ENCODE measurements around the gene CFAP99.
A peak's percentile ranks its signal among the peaks of the same experiment; 100 is the strongest.
"Not testable (repeated sequence)": the region's sequence is repeated elsewhere in the genome, so short reads cannot be mapped to it uniquely, and the experiment has no call there.

CFAP99 gene

DNA sequence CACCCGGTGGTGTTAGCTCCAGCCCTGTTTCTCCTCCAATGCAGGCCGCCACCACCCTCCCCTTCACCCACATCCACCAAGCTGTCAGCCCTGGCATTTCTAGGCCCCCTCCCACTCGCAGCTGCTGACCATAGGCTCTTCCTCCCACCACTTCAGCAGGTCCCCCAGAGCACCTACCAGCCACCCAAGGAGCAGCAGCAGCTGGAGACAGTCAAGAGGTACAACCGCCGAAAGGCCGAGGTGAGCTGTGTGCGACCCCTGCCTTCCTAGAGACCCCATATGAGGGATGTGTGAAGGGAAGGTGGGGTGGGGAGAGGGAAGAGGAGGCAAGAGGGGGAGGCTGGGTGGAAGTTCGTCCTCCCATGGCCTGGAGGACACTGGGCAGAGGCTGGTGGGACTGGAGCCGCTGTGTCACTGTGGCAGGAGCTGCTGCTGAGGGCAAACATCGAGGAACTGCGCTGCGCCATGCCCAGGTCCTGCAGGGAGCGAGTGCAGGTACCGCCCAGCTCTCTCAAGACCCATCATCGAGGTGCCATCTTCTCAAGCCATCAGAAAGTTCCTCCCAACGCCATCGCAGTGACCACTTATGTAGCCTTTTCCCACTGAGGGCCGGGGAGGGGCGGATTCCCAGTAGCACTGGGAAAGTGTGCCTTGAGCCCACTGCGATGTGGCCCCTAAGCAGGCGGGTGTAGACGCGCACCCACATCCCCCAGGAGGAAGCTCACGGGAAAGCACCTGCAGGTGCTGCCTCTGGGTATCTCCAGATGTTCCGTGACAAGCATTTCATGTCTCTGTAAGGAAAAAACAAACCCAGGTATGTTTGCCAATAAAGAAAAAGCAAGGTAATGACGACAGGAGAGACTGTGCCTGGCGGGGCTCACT is 31.0 kb downstream of the CFAP99 start:
- DNase-seq = no peak

DNA sequence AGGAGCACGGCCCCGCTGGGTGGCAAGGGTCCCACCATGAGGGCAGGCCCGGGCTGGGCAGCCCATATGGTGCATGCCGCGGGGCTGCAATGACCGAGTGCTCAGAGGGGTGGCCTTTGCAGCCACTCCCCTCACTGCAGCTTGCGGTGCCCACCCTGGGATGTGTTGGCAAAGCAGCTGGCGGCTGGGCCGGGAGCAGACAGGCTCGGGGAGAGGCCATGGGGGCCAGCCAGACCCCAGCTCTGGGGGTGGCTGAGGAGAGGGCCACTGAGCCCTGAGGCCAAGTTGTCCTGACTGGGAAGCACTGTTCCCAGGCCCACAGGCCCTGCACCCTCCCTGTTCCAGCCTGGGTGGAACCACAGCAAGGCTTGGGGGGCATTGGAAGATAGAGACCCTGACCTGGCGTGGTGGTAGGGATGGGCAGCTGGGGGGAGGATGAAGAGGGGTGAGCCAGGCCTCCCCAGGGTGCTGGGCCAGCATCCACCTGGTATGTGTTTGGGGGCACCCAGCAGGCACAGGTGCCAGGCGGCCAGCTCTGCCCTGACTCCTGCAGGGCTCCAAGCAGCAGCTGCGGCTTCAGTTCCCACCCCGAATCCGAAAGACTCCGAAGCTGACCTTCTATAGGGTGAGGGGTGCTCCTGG is 31.8 kb downstream of the CFAP99 start:
- no peak for DNase-seq

DNA sequence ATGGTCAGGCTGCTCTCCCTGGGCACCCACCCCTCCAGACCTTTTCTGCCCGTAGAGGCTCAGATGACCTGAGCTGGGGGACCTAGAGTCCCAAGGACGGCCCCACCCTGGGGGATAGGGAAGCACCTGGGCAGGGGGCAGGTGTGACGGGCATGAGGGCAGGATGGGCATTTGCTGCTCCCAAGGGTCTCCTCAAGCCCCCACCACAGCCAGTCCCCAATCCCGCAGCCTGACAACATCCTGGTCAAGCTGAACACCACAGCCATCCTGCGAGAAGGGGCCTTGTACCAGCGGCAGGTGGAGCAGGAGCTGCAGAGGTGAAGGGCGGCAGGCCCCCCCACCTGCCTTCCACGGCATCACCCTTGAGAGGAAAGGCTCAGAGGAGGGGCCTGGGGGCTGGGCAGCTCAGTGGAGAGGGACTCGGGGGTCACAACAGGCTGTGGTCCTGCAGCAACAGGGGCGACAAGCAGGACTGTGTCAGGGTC is 32.3 kb downstream of the CFAP99 start:
- DNase-seq = no peak

DNA sequence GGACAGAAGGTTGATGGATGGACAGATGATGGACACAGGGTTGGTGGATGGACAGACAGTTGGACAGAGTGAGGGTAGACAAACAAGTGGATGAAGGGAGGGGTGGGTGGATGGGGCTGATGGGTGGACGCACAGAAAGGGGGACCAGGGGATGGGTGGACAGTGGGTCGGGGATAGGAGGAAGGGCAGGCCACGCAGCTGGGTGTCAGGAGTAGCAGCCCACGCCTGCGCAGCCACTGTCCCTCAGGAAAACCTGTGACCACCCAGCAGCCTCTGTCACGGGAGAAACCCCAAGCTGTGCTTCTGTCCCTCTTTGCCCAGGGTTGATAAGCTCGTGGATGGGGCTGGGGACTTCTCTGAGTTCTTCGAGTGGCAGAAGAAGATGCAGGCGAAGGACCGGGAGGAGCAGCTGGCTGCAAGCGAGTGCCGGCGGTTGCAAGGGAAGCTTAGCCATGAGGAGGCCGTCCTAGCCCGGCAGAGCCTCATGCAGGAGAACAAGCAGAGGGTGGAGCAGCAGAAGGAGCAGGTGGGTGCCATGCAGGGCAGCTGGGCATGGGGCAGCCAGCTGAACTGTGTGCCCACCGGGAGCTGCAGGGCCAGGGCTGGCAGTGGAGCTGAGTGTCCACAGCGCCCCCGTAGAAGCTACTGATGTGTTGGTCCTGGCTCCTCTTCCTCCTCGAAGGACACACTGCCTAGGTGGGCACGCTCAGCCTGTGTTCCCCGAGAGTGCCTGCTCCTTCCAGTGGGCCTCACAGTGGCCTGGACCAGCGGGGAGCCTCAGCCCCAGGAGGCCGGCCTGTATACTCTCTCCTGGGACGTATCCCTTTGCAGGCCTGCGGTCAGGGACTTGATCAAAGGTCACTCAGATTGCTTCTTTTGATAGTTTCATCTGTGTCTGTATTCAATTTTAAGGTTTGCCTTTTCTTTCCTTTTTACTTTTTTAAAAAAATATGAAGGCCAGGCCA is 33.3 kb downstream of the CFAP99 start:
- DNase-seq = no peak

DNA sequence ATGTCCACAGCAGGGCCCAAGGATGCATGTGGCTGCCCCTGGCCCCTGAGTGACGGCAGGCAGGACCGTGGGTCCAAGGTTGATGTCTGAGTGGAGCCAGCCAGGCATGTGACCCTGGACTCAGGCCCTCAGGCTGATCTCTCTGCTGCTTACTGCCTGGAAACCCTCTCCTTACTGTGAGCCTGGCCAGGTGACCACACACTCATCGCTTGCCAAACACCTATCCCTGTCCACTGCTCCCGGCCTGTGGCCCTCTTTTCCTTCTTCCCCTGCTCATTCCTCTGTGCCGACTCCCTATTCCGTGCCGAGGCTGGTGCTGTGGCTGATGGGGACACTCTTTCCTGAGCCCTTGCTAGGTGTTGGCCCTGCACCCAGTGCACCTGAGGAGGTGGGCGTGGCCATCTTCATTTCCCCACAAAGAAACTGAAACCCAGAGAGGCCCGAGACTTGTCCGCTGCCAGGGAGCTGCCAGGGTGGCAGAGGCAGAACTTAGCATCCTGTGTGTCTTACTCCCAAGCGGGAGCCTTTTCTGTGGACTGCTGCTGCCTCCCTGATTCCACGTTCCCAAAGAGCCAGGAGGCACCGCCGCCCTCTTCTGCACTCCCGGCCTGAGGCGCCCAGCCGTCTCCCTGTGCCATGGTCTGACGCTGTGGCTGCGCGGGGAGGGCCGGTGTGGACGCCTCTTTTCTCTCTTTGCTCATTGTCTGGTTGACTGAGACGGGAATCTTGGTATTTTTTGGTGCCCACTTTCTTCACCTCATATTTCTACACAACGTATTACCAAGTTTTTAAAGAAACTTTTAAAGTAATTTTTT is 38.9 kb downstream of the CFAP99 start:
- no peak for DNase-seq

DNA sequence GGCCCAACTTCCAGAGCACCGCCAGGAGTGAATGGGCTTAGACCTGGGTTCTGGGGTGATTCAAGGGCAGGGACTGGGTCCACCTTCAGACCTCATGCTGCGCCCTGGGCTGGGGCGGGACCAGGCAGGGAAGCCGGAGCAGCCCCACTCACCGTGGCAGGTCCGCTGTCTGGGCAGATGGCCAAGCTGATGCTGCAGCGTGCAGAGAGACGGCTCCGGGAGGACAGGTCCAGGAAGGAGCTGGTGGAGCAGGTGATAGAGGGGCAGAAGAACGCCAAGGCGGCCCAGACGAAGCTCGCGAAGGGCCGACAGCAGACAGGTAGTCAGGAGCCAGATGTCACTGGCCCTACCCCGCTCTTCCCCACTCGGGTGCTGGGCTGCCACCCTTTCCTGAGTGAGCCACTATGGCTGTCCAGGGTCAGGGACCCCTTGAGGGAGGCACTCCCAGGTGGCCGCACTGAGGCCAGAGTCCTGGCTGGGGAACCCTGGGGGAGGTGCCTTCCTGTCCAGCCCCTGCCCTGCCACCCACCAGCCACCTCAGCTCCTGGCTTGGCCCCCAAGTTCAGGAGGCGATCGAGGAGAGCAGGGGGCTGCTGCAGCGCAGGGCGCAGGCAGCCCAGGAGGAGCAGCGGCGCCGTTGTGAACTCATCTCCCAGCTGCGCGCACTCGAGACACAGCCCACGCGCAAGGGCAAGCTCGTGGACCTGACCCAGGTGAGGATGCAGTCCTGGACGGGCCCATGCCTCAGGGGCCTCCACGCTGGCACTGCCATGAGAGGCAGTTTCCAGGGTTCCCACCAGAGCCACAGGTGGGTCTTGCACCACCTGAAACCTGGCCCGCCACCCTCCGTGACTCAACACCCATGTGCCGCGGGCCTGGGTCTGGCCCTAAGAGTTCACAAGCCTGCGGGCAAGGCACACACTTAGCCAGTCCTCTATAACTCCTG is 40.1 kb downstream of the CFAP99 start:
- no peak for DNase-seq

DNA sequence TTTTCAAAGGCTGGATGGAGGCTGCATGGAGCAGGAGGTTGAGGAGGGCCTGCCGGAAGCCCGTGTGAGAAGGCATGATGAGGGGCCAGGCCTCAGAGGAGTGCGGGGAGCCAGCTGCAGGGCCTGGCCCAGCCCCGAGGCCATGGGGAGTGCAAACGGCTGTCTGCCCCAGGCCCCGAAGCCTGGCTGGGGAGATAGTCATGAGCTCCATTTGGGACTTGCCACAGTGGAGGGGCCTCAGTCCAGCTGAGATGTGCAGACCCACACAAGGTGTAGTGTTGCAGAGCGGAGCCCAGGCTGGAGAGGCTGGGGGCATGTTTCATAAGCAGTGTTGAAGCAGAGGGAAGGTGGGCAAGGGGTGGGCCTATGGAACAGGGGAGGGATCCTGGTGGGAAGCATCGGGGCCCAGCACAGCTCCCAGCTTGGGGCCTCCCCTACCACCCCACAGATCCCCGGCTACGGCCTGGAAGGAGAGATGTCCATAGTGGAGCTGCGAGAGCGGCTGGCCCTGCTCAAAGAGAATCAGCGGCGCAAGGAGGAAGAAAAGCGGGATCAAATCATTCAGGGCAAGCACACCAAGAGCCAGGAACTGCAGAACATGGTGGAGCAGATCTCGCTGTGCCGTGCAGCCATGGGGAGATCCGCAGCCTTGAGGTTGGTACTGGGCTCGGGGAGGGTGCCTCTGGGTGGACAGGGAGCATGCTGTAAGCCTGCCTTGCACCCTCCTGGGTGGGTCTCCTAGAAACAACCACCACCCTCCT is 41.0 kb downstream of the CFAP99 start:
- no peak for DNase-seq

DNA sequence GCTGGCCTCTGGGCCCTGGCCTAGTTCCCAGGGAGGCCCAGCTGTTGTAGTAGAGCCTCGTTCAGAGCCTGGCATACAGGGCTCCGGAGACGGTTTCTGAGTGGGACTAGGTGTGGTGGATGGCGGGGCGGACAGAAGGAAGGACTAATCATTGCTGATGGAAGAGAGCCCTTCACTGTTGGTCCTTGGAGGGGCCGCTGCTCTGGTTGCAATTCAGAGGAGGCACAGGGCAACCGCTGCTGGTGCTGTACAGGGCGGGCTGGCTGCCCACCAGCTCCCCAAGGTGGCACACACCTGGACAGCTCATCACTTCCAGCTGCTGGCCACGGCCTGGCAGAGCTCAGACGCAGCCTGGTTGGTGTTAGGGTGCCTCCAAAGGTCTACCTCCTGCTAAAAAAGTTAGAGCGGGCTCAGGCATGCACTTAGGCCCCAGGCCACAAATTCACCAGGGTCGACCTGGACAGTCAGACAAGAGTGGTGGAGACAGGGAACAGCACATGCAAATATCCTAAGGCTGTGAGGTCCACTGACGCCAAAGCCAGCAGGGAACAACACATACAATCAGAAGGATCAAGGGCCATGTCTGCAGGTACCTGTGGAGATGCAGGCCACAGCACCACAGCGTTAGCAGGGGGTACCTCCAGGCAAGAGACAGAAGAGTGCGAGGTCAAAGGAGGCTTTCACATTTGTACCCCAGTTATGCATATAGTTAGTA is 42.6 kb downstream of the CFAP99 start:
- no peak for DNase-seq

DNA sequence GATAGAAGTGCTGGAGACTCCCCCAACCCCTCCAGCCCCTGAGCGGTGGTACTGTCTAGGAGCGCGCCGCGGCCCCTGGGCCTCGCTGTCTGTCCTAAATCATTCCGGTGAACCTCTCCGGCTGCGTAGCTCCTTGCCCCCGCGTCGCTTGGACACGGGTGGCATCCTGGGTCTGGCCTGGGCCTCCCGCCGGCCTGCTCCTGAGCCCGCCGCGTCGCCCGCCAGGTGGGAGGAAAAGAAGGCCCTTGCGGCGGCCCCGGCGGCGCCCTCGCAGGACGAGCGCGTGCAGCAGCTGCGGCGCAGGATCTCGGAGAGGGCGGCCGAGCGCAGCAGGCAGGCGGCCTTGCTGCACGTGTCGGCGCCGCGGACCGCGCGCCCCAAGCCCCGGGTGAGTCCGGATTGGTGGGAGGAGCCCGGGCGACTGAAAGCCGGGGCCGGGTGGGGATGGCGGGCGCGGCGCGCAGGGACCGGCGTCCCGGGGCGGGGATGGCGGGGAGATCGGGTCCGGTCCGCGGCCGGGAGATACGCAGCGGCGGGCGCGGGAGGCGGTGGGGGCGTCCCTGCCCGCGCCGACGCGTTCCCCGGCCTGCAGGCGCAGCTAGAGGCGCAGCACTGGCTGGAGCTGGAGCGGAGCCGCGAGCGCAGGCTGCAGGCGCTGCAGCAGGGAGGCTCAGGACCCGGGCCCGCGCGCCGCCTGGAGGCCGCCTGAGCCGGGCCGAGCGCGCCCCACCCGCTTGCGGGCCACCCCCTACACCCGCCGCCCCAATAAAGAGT is 43.6 kb downstream of the CFAP99 start:
- peak; percentile 67 to 69 for DNase-seq

DNA sequence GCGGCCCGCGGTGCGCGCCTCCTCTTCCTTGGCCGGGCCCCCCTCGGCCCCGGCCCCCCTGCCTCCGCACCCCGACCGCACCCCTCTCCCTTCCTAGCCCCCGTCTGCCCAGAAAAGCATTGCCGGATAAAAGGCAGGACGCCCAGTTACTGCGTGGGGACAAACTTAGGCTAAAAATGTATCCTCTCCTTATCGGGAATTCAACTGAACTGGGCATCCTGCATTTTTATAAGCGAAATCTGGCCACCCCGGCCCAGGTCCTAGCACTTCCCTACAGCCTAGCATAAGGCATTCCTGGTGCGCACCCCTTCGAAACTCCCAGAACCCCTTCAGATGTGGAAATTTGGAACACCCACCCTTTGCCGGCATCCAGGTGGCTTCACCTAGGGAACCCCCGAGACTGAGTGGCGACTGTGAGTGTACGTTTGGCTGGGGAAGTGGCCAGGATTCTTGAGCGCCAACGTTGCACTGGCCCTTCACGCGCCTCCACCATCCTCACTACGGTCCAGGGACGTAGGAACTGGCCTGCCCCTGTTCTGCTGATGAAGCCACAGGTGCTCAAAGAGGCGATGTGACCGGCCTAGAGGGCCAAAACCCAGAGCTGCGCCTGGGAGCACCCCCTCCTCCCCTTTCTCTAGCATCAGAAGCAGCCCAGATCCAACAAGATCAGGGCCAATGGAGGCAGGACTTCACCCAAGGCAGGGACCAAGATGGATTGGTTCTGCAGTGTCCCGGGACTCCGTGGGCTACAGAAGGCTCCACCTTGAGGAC is 44.4 kb downstream of the CFAP99 start:
- no peak for DNase-seq

DNA sequence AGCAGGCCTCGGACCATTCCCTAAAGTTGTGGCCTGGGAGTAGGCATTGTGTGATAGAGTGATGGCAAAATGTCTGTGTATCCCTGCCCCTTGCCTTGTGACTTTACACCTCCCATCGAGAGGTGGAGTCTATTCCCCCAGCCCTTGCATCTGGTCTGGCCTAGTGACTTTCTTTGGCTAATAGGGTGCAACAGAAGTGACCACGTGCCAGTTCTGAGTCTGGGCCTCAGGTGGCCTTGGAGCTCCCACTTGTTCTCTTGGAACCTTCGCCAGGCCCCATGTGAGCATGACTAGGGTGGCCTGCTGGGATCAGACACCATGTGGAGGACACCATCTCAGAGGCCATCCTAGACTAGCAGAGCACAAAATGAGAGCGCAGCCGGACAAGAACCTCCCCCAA is 46.3 kb downstream of the CFAP99 start:
- DNase-seq = no peak

DNA sequence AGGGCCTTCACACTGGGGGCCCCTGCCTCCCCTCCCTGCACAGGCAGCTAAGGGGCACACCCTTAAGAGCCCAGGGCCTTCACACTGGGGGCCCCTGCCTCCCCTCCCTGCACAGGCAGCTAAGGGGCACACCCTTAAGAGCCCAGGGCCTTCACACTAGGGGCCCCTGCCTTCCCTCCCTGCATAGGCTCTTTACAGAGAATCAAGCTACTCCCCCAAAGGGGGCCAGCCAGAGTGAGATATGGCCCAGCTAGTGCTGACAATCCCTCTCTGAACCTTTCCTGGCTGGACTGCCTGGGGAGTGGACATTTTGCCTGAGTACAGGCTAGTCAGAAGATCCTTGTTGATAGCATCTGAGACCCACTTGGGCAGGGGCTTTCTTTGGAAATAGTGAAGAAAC is 46.8 kb downstream of the CFAP99 start:
- DNase-seq = not testable (repeated sequence)

DNA sequence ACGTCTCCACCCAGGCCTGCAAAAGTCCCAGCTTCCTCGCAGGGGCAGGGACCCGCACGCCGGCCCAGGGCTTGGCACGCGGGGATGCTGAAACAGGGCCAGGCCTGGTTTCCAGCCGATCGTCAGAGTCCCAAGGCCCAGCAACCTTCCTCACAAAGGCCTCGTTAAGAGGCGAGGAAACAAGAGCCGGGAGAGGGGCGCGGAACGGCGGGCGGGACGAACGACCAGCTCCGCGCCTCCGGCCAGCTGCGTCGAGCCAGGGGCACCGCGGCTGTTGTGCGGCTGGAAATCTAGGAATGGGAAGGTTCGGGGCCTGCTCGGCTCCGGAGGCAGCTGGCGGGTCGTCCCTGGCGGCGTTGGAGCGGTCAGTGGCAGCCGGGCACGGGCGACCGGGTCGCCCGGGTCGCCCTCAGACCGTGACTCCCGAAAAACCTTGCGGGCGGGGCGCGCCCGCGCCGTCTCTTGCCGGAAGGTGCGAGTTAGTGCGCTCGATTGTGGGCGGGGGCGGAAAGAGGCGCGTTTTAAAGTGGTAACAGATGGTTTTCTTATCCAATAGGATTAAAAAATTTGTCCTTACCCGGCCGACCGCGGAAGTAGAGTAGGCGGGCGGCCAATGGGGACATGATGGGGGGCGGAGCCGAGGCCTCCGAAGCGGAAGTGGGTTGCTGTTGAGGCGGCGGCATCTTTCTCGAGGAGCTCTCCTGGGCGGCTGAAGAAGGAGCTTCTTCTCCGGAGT is 49.9 kb downstream of the CFAP99 start, which contains the start of gene RNF4:
RNF4 (plus strand) TSS at position 651 of the 736 bp plus-strand sequence. CDS start 21,388 bp downstream, outside the sequence.
- DNase-seq = peak; percentile 96 to 97

DNA sequence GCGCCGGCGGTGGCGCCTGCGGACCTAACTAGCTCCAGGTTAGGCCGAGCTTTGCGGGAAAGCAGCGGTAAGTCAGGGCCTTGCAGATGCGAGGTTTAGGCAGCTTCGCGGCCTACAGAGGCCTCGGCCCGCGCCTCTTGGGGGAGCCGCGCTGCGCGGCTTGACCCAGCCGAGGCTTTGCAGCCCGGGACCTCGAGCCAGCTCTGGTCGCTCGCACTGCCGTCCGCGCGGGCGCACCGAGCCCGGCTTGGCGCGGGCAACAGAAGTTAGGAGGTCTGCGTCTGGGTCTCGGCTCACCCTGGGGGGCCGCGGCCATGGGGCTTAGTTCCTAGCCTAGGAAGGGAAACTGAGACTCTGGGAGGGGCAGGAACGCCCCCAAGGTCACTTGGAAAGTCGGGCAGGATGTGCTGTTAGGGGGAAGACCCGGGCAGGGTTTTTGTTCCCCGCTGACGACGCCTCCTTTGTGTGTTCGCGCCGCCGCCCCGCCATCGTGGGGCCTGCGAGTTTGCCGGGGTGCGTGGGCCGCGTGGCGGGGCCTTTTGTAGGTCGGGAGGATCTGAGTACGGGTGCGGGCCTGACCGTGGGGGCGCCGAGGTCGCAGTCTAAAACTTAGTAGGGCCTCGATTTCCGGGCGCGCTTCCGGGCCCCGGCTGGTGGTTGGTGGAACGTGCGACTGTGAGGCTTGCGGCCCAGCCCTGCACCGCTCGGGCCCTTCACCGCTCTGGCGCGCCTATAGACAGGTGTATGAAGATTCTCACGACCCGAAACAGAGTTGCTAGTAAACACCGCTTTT is 50.6 kb downstream of the CFAP99 start:
- peak; percentile 70 to 76 for DNase-seq

DNA sequence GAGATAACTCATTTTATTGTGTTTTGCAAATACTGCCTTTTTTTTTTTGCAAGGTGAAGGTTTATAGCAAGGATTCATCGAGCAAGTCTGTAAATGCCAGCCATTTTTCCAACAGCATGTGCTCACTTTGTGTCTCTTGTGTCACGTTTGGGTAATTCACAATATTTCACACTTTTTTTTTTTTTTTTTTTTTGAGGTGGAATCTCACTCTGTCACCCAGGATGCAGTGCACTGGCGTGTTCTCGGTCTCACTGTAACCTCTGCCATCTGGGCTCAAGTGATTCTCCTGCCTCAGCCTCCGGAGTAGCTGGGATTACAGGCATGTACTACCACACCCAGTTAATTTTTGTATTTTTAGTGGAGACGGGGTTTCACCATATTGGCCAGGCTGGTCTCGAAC is 52.0 kb downstream of the CFAP99 start:
- DNase-seq = no peak

DNA sequence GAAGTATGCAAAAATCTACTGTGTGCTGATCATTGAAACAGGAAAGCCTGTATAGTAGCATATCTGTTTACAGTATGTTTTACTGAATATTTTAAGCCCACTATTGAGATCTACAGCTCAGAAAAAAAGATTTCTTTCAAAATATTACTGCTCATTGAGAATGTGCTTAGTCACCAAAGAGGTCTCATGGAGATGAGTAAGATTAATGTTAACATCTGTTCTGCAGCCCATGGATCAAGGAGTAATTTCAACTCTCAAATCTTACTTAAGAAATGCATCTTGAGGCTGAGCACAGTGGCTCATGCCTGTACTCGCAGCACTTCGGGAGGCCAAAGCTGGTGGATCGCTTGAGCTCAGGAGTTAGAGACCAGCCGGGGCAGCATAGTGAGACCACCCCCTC is 53.4 kb downstream of the CFAP99 start:
- DNase-seq = no peak
